ENCODE data around the gene LCNL1. TPM values are rescaled to one million over a fixed set of nuclear protein-coding genes. Genes with fewer than 3 reads are reported as not detected.

Gene LCNL1
- total RNA-seq, result under 1 TPM in 1 of 2 donors, not detected in 1; 0.11 TPM

GRCh38 chr9:136982232-136983051 lies at the start of gene LCNL1:
LCNL1 (plus strand) TSS chr9:136982993; CDS start chr9:136983587, 594 bp downstream.
- Mint-ChIP-seq H3K36me3 (ENCODE audit: low read depth) (no peaks in the 10 kb centered on the region), H3K27ac (no peak within 1 kb of the TSS), H3K4me1 (peaks cover 5% of the 10 kb centered on the region), H3K4me3 (no peak within 1 kb of the TSS), H3K9me3 (no peaks in the 10 kb centered on the region), H3K27me3 (peaks cover 10% of the 10 kb centered on the region)
- no peak for ATAC-seq (replicated peaks)

GRCh38 chr9:136934277-136934676 lies 48.5 kb upstream of the LCNL1 start:
- no peaks in the 10 kb centered on the region for H3K9me3 Mint-ChIP-seq
- peaks cover 20% of the 10 kb centered on the region for H3K4me1 Mint-ChIP-seq
- H3K36me3 Mint-ChIP-seq (ENCODE audit: low read depth), result peaks cover 47% of the 10 kb centered on the region
- no peak overlapping the region for H3K4me3 Mint-ChIP-seq
- H3K27ac Mint-ChIP-seq, result no peak overlapping the region
- ATAC-seq (replicated peaks), result no peak
- no peaks in the 10 kb centered on the region for H3K27me3 Mint-ChIP-seq

GRCh38 chr9:136935651-136936050 lies 47.1 kb upstream of the LCNL1 start:
- Mint-ChIP-seq H3K4me1 (peaks cover 22% of the 10 kb centered on the region), H3K4me3 (no peak overlapping the region), H3K27ac (no peak overlapping the region), H3K9me3 (no peaks in the 10 kb centered on the region), H3K27me3 (no peaks in the 10 kb centered on the region), H3K36me3 (ENCODE audit: low read depth) (peaks cover 38% of the 10 kb centered on the region)
- ATAC-seq (replicated peaks), result no peak

GRCh38 chr9:136936645-136937170 lies 46.1 kb upstream of the LCNL1 start:
- peaks cover 36% of the 10 kb centered on the region for H3K36me3 Mint-ChIP-seq (ENCODE audit: low read depth)
- no peak overlapping the region for H3K4me3 Mint-ChIP-seq
- peaks cover 20% of the 10 kb centered on the region for H3K4me1 Mint-ChIP-seq
- no peaks in the 10 kb centered on the region for H3K27me3 Mint-ChIP-seq
- H3K27ac Mint-ChIP-seq, result no peak overlapping the region
- no peak for ATAC-seq (replicated peaks)
- no peaks in the 10 kb centered on the region for H3K9me3 Mint-ChIP-seq

- no peaks in the 10 kb centered on the region for H3K9me3 Mint-ChIP-seq
- H3K4me1 Mint-ChIP-seq, result peaks cover 14% of the 10 kb centered on the region
- peaks cover 35% of the 10 kb centered on the region for H3K36me3 Mint-ChIP-seq (ENCODE audit: low read depth)
- H3K4me3 Mint-ChIP-seq, result no peak overlapping the region
- no peak for ATAC-seq (replicated peaks)
- H3K27me3 Mint-ChIP-seq, result no peaks in the 10 kb centered on the region
- H3K27ac Mint-ChIP-seq, result peak overlapping the region; percentile 25
These were observed 45.4 kb upstream of the LCNL1 start for GRCh38 chr9:136937186-136938001.

- Mint-ChIP-seq H3K27ac (peak overlapping the region; percentile 61), H3K4me1 (peaks cover 6% of the 10 kb centered on the region), H3K36me3 (ENCODE audit: low read depth) (peaks cover 38% of the 10 kb centered on the region), H3K27me3 (no peaks in the 10 kb centered on the region), H3K4me3 (no peak overlapping the region), H3K9me3 (no peaks in the 10 kb centered on the region)
- no peak for ATAC-seq (replicated peaks)
These were observed 43.3 kb upstream of the LCNL1 start for GRCh38 chr9:136939431-136939995.

GRCh38 chr9:136939996-136940525 lies 42.7 kb upstream of the LCNL1 start:
- Mint-ChIP-seq H3K27ac (no peak overlapping the region), H3K9me3 (no peaks in the 10 kb centered on the region), H3K4me1 (peaks cover 6% of the 10 kb centered on the region), H3K27me3 (no peaks in the 10 kb centered on the region), H3K36me3 (ENCODE audit: low read depth) (peaks cover 38% of the 10 kb centered on the region), H3K4me3 (no peak overlapping the region)
- no peak for ATAC-seq (replicated peaks)

GRCh38 chr9:136940526-136941230 lies 42.1 kb upstream of the LCNL1 start:
- no peaks in the 10 kb centered on the region for H3K9me3 Mint-ChIP-seq
- no peak overlapping the region for H3K4me3 Mint-ChIP-seq
- peaks cover 6% of the 10 kb centered on the region for H3K4me1 Mint-ChIP-seq
- no peaks in the 10 kb centered on the region for H3K27me3 Mint-ChIP-seq
- H3K36me3 Mint-ChIP-seq (ENCODE audit: low read depth), result peaks cover 38% of the 10 kb centered on the region
- ATAC-seq (replicated peaks), result no peak
- H3K27ac Mint-ChIP-seq, result no peak overlapping the region

GRCh38 chr9:136941231-136942111 lies 41.3 kb upstream of the LCNL1 start:
- no peak for ATAC-seq (replicated peaks)
- H3K4me3 Mint-ChIP-seq, result no peak overlapping the region
- no peak overlapping the region for H3K27ac Mint-ChIP-seq
- H3K27me3 Mint-ChIP-seq, result no peaks in the 10 kb centered on the region
- H3K36me3 Mint-ChIP-seq (ENCODE audit: low read depth), result peaks cover 38% of the 10 kb centered on the region
- peaks cover 6% of the 10 kb centered on the region for H3K4me1 Mint-ChIP-seq
- no peaks in the 10 kb centered on the region for H3K9me3 Mint-ChIP-seq

- H3K9me3 Mint-ChIP-seq, result no peaks in the 10 kb centered on the region
- no peak overlapping the region for H3K27ac Mint-ChIP-seq
- peaks cover 38% of the 10 kb centered on the region for H3K36me3 Mint-ChIP-seq (ENCODE audit: low read depth)
- peaks cover 6% of the 10 kb centered on the region for H3K4me1 Mint-ChIP-seq
- no peaks in the 10 kb centered on the region for H3K27me3 Mint-ChIP-seq
- H3K4me3 Mint-ChIP-seq, result peak overlapping the region; percentile 58
- ATAC-seq (replicated peaks), result no peak
These were observed 40.5 kb upstream of the LCNL1 start for GRCh38 chr9:136942112-136942880.

- Mint-ChIP-seq H3K27me3 (no peaks in the 10 kb centered on the region), H3K27ac (no peak overlapping the region), H3K4me3 (peak overlapping the region; percentile 58), H3K4me1 (peaks cover 6% of the 10 kb centered on the region), H3K36me3 (ENCODE audit: low read depth) (peaks cover 38% of the 10 kb centered on the region), H3K9me3 (no peaks in the 10 kb centered on the region)
- ATAC-seq (replicated peaks), result no peak
These were observed 39.9 kb upstream of the LCNL1 start for GRCh38 chr9:136942881-136943230.

GRCh38 chr9:136943291-136944211 lies 39.2 kb upstream of the LCNL1 start:
- peak; percentile 34 for ATAC-seq (replicated peaks)
- Mint-ChIP-seq H3K9me3 (no peaks in the 10 kb centered on the region), H3K27ac (no peak overlapping the region)

More at GRCh38 chr9:136943291-136944211, 39.2 kb upstream of the LCNL1 start:
- no peaks in the 10 kb centered on the region for H3K27me3 Mint-ChIP-seq
- peaks cover 36% of the 10 kb centered on the region for H3K36me3 Mint-ChIP-seq (ENCODE audit: low read depth)
- peak overlapping the region; percentile 58 for H3K4me3 Mint-ChIP-seq
- H3K4me1 Mint-ChIP-seq, result peaks cover 6% of the 10 kb centered on the region

Measured in activated T-helper 17 cell treated with anti-CD3 and anti-CD28 coated beads, Interleukin-2, amount 50 U/mL, for 72 hours (primary cell).